Neural progenitor cell (in vitro differentiated cells): ENCODE results near the gene RNF13.
"Not testable (repeated sequence)": the region's sequence is repeated elsewhere in the genome, so short reads cannot be mapped to it uniquely, and the experiment has no call there.

Experiments used
- EZH2 ChIP-seq: fragments of 200-600 bp; sonication (generic); IDR thresholded peaks from 2 replicates; pipeline ENCODE4 v1.6.1; 2017; ENCODE audit warnings: antibody characterized with exemption, mild to moderate bottlenecking, moderate library complexity
- TF ChIP-seq, protein P1 (sequence below): fragments of 200-600 bp; sonication (generic); IDR thresholded peaks from 2 replicates; pipeline ENCODE4 v1.5.1; 2017; ENCODE audit warnings: antibody characterized with exemption, mild to moderate bottlenecking

DNA sequence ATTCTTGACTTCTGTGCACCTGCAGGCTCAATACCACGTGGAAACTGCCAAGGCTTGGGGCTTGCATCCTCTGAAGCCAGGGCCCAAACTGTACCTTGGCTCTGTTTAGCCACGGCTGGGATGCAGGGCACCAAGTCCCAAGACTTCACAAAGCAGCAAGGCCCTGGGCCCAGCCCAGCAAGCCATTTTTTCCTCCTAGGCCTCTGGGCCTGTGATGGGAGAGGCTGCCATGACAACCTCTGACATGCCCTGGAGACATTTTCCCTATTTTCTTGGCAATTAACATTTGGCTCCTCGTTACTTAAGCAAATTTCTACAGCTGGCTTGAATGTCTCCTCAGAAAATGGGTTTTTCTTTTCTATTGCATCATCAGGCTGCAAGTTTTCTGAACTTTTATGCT is 25.5 kb downstream of the RNF13 start:
- TF ChIP-seq, protein P1, sequence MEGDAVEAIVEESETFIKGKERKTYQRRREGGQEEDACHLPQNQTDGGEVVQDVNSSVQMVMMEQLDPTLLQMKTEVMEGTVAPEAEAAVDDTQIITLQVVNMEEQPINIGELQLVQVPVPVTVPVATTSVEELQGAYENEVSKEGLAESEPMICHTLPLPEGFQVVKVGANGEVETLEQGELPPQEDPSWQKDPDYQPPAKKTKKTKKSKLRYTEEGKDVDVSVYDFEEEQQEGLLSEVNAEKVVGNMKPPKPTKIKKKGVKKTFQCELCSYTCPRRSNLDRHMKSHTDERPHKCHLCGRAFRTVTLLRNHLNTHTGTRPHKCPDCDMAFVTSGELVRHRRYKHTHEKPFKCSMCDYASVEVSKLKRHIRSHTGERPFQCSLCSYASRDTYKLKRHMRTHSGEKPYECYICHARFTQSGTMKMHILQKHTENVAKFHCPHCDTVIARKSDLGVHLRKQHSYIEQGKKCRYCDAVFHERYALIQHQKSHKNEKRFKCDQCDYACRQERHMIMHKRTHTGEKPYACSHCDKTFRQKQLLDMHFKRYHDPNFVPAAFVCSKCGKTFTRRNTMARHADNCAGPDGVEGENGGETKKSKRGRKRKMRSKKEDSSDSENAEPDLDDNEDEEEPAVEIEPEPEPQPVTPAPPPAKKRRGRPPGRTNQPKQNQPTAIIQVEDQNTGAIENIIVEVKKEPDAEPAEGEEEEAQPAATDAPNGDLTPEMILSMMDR, result not testable (repeated sequence)
- TF ChIP-seq EZH2, result not testable (repeated sequence)
